AG09319 (cell line): ENCODE data around the gene CFAP221.
"Not testable (repeated sequence)": the region's sequence is repeated elsewhere in the genome, so short reads cannot be mapped to it uniquely, and the experiment has no call there.

Experiments
- DNase-seq: peaks from one replicate; pipeline ENCODE4 v3.0.0-alpha.2; 2010; ENCODE audit warnings: low read depth; ENCODE audit errors: extremely low read depth
- TF ChIP-seq, protein P1 (sequence below): IDR thresholded peaks from 2 replicates; pipeline ENCODE4 v1.5.1; 2011; ENCODE audit warnings: low read depth, mild to moderate bottlenecking, inconsistent platforms, low read length, moderate library complexity

CFAP221 gene

DNA sequence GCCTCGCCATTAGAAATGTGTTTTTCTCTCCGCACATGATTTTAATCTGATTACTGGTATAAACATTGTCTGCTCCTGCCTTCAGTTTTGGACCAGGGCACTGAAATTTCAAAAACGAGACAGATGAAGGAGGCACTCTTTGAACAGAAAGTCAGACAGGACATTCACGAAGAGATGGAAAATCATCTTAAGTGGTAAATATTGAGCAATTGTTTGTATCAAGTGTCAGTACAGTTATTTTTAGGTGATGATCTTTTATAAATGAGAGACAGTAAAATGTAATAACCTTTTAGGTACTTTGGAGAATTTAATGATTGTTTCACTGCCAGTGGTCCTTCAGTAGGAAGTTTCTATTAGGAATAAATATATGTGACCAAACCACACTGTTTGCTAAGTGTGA, 60.8 kb downstream of the CFAP221 start:
- TF ChIP-seq, protein P1, sequence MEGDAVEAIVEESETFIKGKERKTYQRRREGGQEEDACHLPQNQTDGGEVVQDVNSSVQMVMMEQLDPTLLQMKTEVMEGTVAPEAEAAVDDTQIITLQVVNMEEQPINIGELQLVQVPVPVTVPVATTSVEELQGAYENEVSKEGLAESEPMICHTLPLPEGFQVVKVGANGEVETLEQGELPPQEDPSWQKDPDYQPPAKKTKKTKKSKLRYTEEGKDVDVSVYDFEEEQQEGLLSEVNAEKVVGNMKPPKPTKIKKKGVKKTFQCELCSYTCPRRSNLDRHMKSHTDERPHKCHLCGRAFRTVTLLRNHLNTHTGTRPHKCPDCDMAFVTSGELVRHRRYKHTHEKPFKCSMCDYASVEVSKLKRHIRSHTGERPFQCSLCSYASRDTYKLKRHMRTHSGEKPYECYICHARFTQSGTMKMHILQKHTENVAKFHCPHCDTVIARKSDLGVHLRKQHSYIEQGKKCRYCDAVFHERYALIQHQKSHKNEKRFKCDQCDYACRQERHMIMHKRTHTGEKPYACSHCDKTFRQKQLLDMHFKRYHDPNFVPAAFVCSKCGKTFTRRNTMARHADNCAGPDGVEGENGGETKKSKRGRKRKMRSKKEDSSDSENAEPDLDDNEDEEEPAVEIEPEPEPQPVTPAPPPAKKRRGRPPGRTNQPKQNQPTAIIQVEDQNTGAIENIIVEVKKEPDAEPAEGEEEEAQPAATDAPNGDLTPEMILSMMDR, result no peak
- DNase-seq, result no peak

DNA sequence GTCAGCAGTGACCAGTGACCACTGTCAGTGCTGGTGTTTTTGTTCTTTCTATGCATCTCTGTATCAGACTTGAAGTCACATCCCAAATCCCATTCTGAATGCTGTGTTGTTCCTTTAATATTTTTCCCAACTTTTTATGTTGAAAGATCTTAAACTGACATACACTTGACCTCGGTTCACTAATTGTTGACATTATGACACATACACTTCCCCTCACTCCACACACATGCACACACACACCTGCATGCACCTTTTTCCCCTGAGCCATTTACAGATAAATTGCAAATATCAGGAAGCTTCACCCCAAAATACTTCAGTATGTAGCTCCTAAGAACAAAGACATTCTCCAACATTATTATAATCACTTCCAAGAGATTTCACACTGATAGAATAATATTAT, 62.4 kb downstream of the CFAP221 start:
- TF ChIP-seq, protein P1, result no peak
- no peak for DNase-seq

DNA sequence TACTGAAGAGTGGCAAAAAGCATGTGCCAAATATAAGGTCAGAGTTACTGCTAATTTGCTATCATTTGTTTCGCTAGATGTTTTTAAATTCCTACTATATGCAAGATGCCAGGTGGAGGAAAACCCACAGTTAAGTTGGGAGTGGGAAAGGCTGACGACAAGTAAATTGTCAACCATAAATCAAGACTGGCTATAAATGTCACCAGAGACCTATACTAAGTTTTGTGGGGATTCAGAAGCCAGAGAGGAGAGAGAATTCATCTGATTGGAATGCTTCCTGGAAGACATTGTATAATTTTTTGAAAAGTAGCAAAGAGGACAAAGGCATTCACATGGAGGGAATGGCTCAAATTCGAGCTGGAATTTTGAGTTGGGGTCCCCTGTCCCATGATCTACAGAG, 64.3 kb downstream of the CFAP221 start:
- no peak for DNase-seq
- TF ChIP-seq, protein P1, result no peak

DNA sequence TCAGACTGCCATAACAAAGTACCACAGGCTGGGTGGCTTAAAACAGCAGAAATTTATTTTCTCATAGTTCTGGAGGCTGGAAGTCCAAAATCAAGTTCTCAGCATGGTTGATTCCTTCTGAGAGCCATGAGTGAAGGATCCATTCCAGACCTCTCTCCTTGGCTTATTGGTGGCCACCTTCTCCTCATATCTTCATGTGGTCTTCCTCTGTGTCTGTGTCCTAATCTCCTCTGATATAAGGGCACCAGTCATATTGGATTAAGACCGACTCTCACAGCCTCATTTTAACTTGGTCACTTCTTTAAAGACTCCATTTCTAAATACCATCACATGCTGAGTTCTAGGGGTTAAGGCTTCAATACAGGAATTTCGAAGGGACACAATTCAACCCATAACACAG, 65.1 kb downstream of the CFAP221 start:
- TF ChIP-seq, protein P1, result no peak
- no peak for DNase-seq

DNA sequence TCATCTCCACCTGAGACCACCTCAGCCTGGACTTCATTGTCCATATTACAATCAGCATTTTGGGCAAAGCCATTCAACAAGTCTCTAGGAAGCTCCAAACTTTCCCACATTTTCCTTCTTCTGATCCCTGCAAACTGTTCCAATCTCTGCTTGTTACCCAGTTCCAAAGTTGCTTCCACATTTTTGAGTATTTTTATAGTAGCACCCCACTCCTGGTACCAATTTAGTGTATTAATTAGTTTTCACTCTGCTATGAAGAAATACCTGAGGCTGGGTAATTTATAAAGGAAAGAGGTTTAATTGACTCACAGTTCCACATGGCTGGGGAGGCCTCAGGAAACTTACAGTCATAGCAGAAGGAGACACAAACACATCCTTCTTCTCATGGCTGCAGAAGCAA, 69.9 kb downstream of the CFAP221 start:
- DNase-seq, result not testable (repeated sequence)

DNA sequence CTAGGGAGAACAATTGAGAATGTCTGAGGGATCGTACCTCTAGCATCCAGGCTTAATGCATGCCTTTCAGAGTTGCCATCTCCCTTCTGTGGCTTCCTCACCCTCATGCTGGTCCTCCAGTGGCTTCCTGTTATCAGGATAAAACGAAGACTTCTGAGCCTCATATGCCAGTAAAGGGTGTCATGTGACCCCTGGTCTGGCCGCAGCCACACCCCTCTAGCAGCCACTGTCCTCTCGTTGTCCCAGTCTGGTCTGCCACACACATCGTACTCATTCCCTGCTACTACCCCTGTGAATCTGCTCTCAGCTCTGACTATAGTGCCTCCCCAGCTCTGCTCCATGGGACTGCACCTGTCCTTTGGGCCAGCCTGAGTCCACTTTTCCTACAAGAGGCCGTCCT, 72.2 kb downstream of the CFAP221 start:
- TF ChIP-seq, protein P1, result no peak
- no peak for DNase-seq

DNA sequence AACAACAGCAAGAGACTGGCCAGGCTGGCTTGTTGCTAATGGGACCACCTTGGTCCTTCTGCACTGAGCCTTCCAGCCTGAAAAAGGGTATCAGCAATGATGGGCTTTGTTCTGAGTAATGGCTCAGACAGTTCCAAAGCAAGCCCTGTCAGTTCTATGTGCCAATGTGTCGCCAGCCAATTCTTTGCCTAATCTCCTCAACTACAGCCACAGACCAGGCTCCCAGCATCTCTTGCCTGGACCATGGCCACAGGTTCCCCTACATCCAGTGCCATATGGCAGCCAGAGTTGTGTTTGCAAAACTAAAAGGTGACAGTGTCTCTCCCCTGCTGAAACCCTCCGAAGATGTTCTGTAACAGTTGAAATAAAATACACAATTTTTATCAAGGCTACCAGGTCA, 73.2 kb downstream of the CFAP221 start:
- TF ChIP-seq, protein P1, result no peak
- no peak for DNase-seq

DNA sequence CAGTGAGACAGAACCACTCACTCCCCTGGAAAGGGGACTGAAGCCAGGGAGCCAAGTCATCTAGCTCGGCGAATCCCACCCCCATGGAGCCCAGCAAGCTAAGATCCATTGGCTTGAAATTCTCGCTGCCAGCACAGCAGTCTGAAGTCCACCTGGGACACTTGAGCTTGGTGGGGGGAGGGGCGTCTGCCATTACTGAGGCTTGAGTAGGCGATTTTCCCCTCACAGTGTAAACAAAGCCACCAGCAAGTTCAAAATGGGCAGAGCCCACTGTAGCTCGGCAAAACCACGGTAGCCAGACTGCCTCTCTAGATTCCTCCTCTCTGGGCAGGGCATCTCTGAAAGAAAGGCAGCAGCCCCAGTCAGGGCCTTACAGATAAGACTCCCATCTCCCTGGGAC, 74.5 kb downstream of the CFAP221 start:
- not testable (repeated sequence) for DNase-seq

DNA sequence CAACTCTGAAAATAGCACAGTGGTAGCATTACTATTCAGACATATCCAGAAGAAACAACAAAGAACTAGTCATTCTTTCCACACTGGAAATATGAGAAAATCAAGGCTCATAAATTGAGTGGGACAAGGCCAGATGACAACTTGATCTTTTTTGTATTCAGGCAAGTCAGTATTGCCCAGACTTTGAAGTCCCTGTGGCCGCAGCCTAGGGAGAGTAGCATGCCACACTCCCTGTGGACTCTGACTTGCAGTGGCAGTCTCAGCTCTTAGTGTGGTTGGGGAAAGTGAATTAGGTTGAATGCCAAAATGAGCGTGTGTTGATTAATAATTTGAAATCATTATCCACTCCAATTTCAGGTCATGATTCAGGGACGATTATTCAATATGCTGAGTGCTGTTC, 81.0 kb downstream of the CFAP221 start:
- DNase-seq, result no peak
- TF ChIP-seq, protein P1, result no peak
